HCT116 (cell line): ENCODE results near the gene DMPK. TPM values are rescaled to one million over a fixed set of nuclear protein-coding genes. Genes with fewer than 3 reads are reported as not detected.

Experiments
- ATAC-seq: fragments of 200-7000 bp; cut with Tn5 transposase; 2 replicates; pipeline ENCODE4 v1.9.1; 2020; ENCODE audit warnings: mild to moderate bottlenecking, moderate library complexity
- BruUV-seq: library from RNA; stranded (reverse); fragments of 400-500 nt; replicated peaks from 2 replicates; lab custom pipeline; 2021; lab: Mats Ljungman, UMichigan
- CTCF ChIA-PET: fragments of 300-600 bp; sonication (Branson Sonifier 250); formaldehyde crosslinking; loops from one replicate; lab custom pipeline; 2021; ENCODE audit warnings: antibody characterized with exemption; lab: Charles Lee
- POLR2A ChIA-PET: fragments of 300-600, 350-600 bp; sonication (Branson Sonifier 250); formaldehyde crosslinking; loops from one replicate; lab custom pipeline; 2021; ENCODE audit warnings: antibody characterized with exemption; lab: Charles Lee
- RAD21 ChIA-PET, 2 experiments: fragments of 300-600 bp; sonication (Branson Sonifier 250); formaldehyde crosslinking; loops; one replicate each; lab custom pipeline; 2023; ENCODE audit warnings: low total read pairs in 2 of 2; ENCODE audit not compliant: uncharacterized antibody in 2 of 2, unreplicated experiment in 2 of 2, low non-redundant PET in 1 of 2; lab: Charles Lee
- DNase-seq: peaks from one replicate; pipeline ENCODE4 v3.0.0-alpha.2; 2010; ENCODE audit warnings: low read depth, low spot score
- H2AFZ ChIP-seq: fragments of 200-600 bp; shearing (Covaris generic), sonication (generic); 2 replicates; pipeline ENCODE4 v1.6.1; 2017; ENCODE audit warnings: low read depth, mixed run types, mixed read lengths, antibody characterized with exemption, low read length; ENCODE audit not compliant: poor library complexity, severe bottlenecking
- H3K27ac ChIP-seq: 2 replicates; pipeline ENCODE4 v1.5.1; 2012; ENCODE audit warnings: low read depth, low read length
- H3K27me3 ChIP-seq: fragments of 200-600 bp; sonication (generic); 2 replicates; pipeline ENCODE4 v1.6.1; 2016; ENCODE audit warnings: mixed run types, low read length, mixed read lengths; ENCODE audit not compliant: insufficient read depth
- H3K36me3 ChIP-seq, 2 experiments: fragments of 200-500 bp in 1 of 2; fragments of 200-600 bp in 1 of 2; sonication (Bioruptor generic) in 1 of 2; sonication (generic) in 1 of 2; 2 replicates each; pipeline versions ENCODE4 v1.5.1 to v1.6.1; 2014 to 2016; ENCODE audit warnings: low read length in 2 of 2, inconsistent platforms in 1 of 2, mixed read lengths in 1 of 2, mixed run types in 1 of 2; ENCODE audit not compliant: insufficient read depth in 2 of 2, control insufficient read depth in 1 of 2
- H3K4me1 ChIP-seq, 2 experiments: fragments of 200-600 bp in 1 of 2; sonication (generic) in 1 of 2; 2 replicates each; pipeline versions ENCODE4 v1.5.1 to v1.6.1; 2012 to 2017; ENCODE audit warnings: low read length in 2 of 2, inconsistent platforms in 1 of 2, mild to moderate bottlenecking in 1 of 2, mixed read lengths in 1 of 2, mixed run types in 1 of 2, moderate library complexity in 1 of 2; ENCODE audit not compliant: insufficient read depth in 2 of 2, control insufficient read depth in 1 of 2
- H3K4me2 ChIP-seq: fragments of 200-600 bp; sonication (generic); 2 replicates; pipeline ENCODE4 v1.6.1; 2017; ENCODE audit warnings: mixed run types, low read length, mixed read lengths
- H3K4me3 ChIP-seq, 2 experiments: fragments of 200-600 bp in 1 of 2; sonication (generic) in 1 of 2; replicated peaks in 1 of 2; 2 replicates each; pipeline ENCODE4 v1.5.1; 2011 to 2016; ENCODE audit warnings: low read length in 2 of 2, control low read depth in 1 of 2, low read depth in 1 of 2, mild to moderate bottlenecking in 1 of 2, mixed read lengths in 1 of 2, mixed run types in 1 of 2
- H3K79me2 ChIP-seq: fragments of 200-600 bp; sonication (generic); 2 replicates; pipeline ENCODE4 v1.6.1; 2017; ENCODE audit warnings: mild to moderate bottlenecking, mixed run types, low read length, moderate library complexity, mixed read lengths; ENCODE audit not compliant: insufficient read depth
- H3K9ac ChIP-seq: fragments of 200-600 bp; sonication (generic); 2 replicates; pipeline ENCODE4 v1.6.1; 2016; ENCODE audit warnings: low read length, mixed read lengths
- H3K9me2 ChIP-seq: fragments of 200-600 bp; sonication (generic), shearing (Covaris generic); 2 replicates; pipeline ENCODE4 v1.6.1; 2017; ENCODE audit warnings: mixed run types, mild to moderate bottlenecking, moderate library complexity; ENCODE audit not compliant: insufficient read depth
- H3K9me3 ChIP-seq, 2 experiments: fragments of 200-500 bp in 1 of 2; fragments of 200-600 bp in 1 of 2; sonication (Bioruptor generic) in 1 of 2; sonication (generic) in 1 of 2; 2 replicates each; pipeline ENCODE4 v1.6.1; 2014 to 2017; ENCODE audit warnings: low read length in 2 of 2, mixed read lengths in 2 of 2, inconsistent platforms in 1 of 2, low read depth in 1 of 2, mild to moderate bottlenecking in 1 of 2, mixed run types in 1 of 2, moderate library complexity in 1 of 2; ENCODE audit not compliant: control insufficient read depth in 1 of 2, insufficient read depth in 1 of 2
- H4K20me1 ChIP-seq: fragments of 200-600 bp; sonication (generic), shearing (Covaris generic); 2 replicates; pipeline ENCODE4 v1.6.1; 2017; ENCODE audit warnings: mixed run types, mild to moderate bottlenecking, moderate library complexity; ENCODE audit not compliant: insufficient read depth
- CBX3 ChIP-seq: IDR thresholded peaks from 2 replicates; pipeline ENCODE4 v1.6.1; 2012; ENCODE audit warnings: low read depth
- EGR1 ChIP-seq: IDR thresholded peaks from 2 replicates; pipeline ENCODE4 v1.6.1; 2012; ENCODE audit warnings: low read depth
- EZH2 ChIP-seq: fragments of 200-600 bp; sonication (generic); IDR thresholded peaks from 2 replicates; pipeline ENCODE4 v1.6.1; 2017; ENCODE audit warnings: antibody characterized with exemption, mixed run types
- EZH2phosphoT487 ChIP-seq: fragments of 200-600 bp; IDR thresholded peaks from 2 replicates; pipeline ENCODE4 v1.6.1; 2018; ENCODE audit warnings: antibody characterized with exemption, borderline replicate concordance
- JUND ChIP-seq: IDR thresholded peaks from 2 replicates; pipeline ENCODE4 v1.6.1; 2012
- POLR2A ChIP-seq: IDR thresholded peaks from 2 replicates; pipeline ENCODE4 v1.7.0; 2011; ENCODE audit warnings: borderline replicate concordance; ENCODE audit not compliant: insufficient read depth, insufficient read length; ENCODE audit errors: extremely low read depth
- RAD21 ChIP-seq: IDR thresholded peaks from 2 replicates; pipeline ENCODE4 v1.6.1; 2012; ENCODE audit warnings: low read depth, mild to moderate bottlenecking
- SIN3A ChIP-seq: IDR thresholded peaks from 2 replicates; pipeline ENCODE4 v1.6.1; 2012; ENCODE audit warnings: low read depth
- SP1 ChIP-seq: IDR thresholded peaks from 2 replicates; pipeline ENCODE4 v1.6.1; 2012; ENCODE audit warnings: low read depth
- SRF ChIP-seq: IDR thresholded peaks from 2 replicates; pipeline ENCODE4 v1.6.1; 2012; ENCODE audit warnings: low read depth
- TCF7L2 ChIP-seq: IDR thresholded peaks from 2 replicates; pipeline ENCODE4 v1.7.0; 2011; ENCODE audit warnings: borderline replicate concordance, inconsistent platforms; ENCODE audit not compliant: insufficient read depth, insufficient read length; ENCODE audit errors: extremely low read depth
- ZFX ChIP-seq: fragments of 450-650 bp; IDR thresholded peaks from 2 replicates; pipeline ENCODE4 v1.6.1; 2017
- intact Hi-C: fragments of 100-400 bp; cut with micrococcal nuclease; formaldehyde crosslinking; loops from 2 replicates; pipeline ENCODE4 v1.10.0; 2022
- total RNA-seq: library from RNA; stranded (reverse); gene quantifications from one replicate; pipeline ENCODE4 v1.2.1, GENCODE V29; 2021; ENCODE audit not compliant: unreplicated experiment
- TF ChIP-seq, protein P1 (sequence below), 3 experiments: fragments of 200-600 bp in 1 of 3; sonication (generic) in 1 of 3; IDR thresholded peaks in 2 of 3; conservative IDR thresholded peaks in 1 of 3; 2 replicates each; pipeline ENCODE4 v1.5.1; 2012 to 2017; ENCODE audit warnings: low read depth in 2 of 3, low read length in 2 of 3, antibody characterized with exemption in 1 of 3, borderline replicate concordance in 1 of 3, control low read depth in 1 of 3, mild to moderate bottlenecking in 1 of 3, mixed read lengths in 1 of 3, mixed run types in 1 of 3, moderate library complexity in 1 of 3; ENCODE audit not compliant: insufficient read depth in 1 of 3
- TF ChIP-seq, protein P2 (sequence below): IDR thresholded peaks from 2 replicates; pipeline ENCODE4 v1.6.1; 2012; ENCODE audit warnings: low read depth

DMPK gene
- total RNA-seq, 1 experiment from 2014 or later = 52.5 TPM

DNA sequence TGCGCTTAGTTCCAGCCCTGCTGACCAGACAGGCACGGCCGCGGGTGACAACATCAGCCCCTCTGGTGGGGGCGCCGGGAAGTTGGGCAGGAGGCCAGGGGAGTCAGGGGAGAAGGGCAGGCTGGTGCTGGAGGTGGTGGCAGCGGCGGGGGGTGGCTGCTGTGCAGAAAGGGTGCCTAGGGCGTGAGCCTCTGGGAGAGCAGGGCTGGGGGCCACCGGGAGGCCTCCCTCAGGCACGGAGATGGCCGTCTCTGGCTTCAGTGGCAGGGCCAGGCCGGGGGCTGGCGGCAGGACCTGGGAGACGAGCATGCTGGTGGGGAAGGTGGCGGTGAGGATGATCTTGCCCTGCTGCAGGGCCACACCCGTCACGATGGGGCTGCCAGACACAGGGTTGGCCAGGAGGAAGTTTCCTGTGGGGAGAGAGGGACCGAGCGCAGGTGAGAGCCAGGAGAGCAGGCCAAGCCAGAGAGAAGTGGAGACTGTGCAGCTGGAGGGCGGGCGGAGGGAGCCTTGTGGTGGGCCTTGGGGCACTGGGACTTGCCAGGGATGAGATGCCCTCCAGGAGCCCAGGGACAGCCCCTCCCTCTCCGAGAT is 16.5 kb downstream of the DMPK start:
- no peaks in the 10 kb centered on the region for H3K9me2 ChIP-seq
- ChIA-PET CTCF (no interaction called here), RAD21 (no interaction called here), POLR2A (no interaction called here)
- H3K4me2 ChIP-seq = no peak overlapping the region
- ATAC-seq (no peak), DNase-seq (no peak)
- no peak overlapping the region for H3K4me3 ChIP-seq
- no peak overlapping the region for H3K9ac ChIP-seq
- no peaks in the 10 kb centered on the region for H3K9me3 ChIP-seq
- H4K20me1 ChIP-seq = no peaks in the 10 kb centered on the region
- no peak overlapping the region for H2AFZ ChIP-seq
- BruUV-seq = no TSS peak
- H3K4me1 ChIP-seq = peaks cover 10 to 41% of the 10 kb centered on the region in 2 experiments
- intact Hi-C loops = no loop called here
- H3K79me2 ChIP-seq = no peaks in the 10 kb centered on the region
- H3K27me3 ChIP-seq = no peaks in the 10 kb centered on the region
- H3K36me3 ChIP-seq = no peaks in the 10 kb centered on the region
- no peak for TF ChIP-seq POLR2A
- TF ChIP-seq CBX3 = no peak
- no peak for TF ChIP-seq TCF7L2
- no peak for TF ChIP-seq EGR1
- TF ChIP-seq JUND = no peak
- TF ChIP-seq, protein P1, sequence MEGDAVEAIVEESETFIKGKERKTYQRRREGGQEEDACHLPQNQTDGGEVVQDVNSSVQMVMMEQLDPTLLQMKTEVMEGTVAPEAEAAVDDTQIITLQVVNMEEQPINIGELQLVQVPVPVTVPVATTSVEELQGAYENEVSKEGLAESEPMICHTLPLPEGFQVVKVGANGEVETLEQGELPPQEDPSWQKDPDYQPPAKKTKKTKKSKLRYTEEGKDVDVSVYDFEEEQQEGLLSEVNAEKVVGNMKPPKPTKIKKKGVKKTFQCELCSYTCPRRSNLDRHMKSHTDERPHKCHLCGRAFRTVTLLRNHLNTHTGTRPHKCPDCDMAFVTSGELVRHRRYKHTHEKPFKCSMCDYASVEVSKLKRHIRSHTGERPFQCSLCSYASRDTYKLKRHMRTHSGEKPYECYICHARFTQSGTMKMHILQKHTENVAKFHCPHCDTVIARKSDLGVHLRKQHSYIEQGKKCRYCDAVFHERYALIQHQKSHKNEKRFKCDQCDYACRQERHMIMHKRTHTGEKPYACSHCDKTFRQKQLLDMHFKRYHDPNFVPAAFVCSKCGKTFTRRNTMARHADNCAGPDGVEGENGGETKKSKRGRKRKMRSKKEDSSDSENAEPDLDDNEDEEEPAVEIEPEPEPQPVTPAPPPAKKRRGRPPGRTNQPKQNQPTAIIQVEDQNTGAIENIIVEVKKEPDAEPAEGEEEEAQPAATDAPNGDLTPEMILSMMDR (IDR thresholded peaks at IDR 0.05 in 2 of 3, conservative IDR thresholded peaks at IDR 0.05 in 1 of 3; ENCODE audit: borderline replicate concordance in 1 of 3, insufficient read depth in 1 of 3, low read depth in 2 of 3, low read length in 2 of 3) = no peak
- TF ChIP-seq ZFX = no peak
- TF ChIP-seq EZH2 = no peak
- TF ChIP-seq EZH2phosphoT487 = no peak
- no peak for TF ChIP-seq SIN3A
- TF ChIP-seq RAD21 = no peak
- TF ChIP-seq SRF = no peak
- no peak for TF ChIP-seq SP1
- TF ChIP-seq, protein P2, sequence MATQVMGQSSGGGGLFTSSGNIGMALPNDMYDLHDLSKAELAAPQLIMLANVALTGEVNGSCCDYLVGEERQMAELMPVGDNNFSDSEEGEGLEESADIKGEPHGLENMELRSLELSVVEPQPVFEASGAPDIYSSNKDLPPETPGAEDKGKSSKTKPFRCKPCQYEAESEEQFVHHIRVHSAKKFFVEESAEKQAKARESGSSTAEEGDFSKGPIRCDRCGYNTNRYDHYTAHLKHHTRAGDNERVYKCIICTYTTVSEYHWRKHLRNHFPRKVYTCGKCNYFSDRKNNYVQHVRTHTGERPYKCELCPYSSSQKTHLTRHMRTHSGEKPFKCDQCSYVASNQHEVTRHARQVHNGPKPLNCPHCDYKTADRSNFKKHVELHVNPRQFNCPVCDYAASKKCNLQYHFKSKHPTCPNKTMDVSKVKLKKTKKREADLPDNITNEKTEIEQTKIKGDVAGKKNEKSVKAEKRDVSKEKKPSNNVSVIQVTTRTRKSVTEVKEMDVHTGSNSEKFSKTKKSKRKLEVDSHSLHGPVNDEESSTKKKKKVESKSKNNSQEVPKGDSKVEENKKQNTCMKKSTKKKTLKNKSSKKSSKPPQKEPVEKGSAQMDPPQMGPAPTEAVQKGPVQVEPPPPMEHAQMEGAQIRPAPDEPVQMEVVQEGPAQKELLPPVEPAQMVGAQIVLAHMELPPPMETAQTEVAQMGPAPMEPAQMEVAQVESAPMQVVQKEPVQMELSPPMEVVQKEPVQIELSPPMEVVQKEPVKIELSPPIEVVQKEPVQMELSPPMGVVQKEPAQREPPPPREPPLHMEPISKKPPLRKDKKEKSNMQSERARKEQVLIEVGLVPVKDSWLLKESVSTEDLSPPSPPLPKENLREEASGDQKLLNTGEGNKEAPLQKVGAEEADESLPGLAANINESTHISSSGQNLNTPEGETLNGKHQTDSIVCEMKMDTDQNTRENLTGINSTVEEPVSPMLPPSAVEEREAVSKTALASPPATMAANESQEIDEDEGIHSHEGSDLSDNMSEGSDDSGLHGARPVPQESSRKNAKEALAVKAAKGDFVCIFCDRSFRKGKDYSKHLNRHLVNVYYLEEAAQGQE = no peak
- H3K27ac ChIP-seq = no peak overlapping the region; the same call in 1 of the 2 replicates
